Panc1 (cell line): ENCODE data around the gene SLC2A1.

Experiments used
- SIN3A ChIP-seq: IDR thresholded peaks from 2 replicates; pipeline ENCODE4 v1.6.1; 2012; ENCODE audit warnings: low read depth, mild to moderate bottlenecking, low read length, moderate library complexity, borderline replicate concordance; ENCODE audit not compliant: insufficient read depth
- TF ChIP-seq, protein P1 (sequence below): fragments of 450-650 bp; IDR thresholded peaks from 2 replicates; pipeline ENCODE4 v1.5.1; 2017; ENCODE audit warnings: mild to moderate bottlenecking
- TF ChIP-seq, protein P2 (sequence below), 2 experiments: IDR thresholded peaks; 2 replicates each; pipeline ENCODE4 v1.6.1; 2011 to 2012; ENCODE audit warnings: low read depth in 2 of 2, control low read depth in 1 of 2, low read length in 1 of 2, mild to moderate bottlenecking in 1 of 2, moderate library complexity in 1 of 2; ENCODE audit not compliant: insufficient read depth in 1 of 2

DNA sequence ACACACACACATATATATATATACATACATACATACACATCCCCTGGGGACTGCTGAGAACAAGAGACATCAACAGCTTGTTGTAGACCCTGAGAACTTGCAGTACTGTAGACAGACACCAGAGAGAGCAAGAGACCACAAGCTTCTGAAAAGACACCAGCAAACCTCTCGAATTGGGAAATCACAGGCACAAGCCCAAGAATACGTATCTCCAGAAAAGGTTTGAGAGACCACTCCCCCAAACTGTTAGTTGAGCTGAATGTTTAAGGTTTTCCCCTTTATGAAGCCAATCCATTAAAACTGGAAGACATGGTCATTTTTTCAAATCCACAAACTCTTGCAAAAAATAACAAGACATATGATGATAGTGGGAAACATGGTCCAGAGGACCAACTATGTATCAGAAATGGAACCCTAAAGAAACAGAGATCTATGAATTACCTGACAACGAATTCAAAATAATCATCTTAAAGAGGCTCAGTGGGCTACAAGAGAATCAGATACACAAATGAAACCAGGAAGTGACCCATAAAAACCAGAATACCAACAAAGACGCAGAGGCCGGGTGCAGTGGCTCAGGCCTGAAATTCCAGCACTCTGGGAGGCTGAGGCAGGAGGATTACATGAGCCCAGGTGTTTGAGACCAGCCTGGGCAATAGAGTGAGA lies 45.1 kb downstream of the SLC2A1 start:
- TF ChIP-seq, protein P1, sequence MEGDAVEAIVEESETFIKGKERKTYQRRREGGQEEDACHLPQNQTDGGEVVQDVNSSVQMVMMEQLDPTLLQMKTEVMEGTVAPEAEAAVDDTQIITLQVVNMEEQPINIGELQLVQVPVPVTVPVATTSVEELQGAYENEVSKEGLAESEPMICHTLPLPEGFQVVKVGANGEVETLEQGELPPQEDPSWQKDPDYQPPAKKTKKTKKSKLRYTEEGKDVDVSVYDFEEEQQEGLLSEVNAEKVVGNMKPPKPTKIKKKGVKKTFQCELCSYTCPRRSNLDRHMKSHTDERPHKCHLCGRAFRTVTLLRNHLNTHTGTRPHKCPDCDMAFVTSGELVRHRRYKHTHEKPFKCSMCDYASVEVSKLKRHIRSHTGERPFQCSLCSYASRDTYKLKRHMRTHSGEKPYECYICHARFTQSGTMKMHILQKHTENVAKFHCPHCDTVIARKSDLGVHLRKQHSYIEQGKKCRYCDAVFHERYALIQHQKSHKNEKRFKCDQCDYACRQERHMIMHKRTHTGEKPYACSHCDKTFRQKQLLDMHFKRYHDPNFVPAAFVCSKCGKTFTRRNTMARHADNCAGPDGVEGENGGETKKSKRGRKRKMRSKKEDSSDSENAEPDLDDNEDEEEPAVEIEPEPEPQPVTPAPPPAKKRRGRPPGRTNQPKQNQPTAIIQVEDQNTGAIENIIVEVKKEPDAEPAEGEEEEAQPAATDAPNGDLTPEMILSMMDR: peak; percentile 72
- TF ChIP-seq, protein P2, sequence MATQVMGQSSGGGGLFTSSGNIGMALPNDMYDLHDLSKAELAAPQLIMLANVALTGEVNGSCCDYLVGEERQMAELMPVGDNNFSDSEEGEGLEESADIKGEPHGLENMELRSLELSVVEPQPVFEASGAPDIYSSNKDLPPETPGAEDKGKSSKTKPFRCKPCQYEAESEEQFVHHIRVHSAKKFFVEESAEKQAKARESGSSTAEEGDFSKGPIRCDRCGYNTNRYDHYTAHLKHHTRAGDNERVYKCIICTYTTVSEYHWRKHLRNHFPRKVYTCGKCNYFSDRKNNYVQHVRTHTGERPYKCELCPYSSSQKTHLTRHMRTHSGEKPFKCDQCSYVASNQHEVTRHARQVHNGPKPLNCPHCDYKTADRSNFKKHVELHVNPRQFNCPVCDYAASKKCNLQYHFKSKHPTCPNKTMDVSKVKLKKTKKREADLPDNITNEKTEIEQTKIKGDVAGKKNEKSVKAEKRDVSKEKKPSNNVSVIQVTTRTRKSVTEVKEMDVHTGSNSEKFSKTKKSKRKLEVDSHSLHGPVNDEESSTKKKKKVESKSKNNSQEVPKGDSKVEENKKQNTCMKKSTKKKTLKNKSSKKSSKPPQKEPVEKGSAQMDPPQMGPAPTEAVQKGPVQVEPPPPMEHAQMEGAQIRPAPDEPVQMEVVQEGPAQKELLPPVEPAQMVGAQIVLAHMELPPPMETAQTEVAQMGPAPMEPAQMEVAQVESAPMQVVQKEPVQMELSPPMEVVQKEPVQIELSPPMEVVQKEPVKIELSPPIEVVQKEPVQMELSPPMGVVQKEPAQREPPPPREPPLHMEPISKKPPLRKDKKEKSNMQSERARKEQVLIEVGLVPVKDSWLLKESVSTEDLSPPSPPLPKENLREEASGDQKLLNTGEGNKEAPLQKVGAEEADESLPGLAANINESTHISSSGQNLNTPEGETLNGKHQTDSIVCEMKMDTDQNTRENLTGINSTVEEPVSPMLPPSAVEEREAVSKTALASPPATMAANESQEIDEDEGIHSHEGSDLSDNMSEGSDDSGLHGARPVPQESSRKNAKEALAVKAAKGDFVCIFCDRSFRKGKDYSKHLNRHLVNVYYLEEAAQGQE (IDR thresholded peaks at IDR 0.05; ENCODE audit: insufficient read depth in 1 of 2, low read depth in 2 of 2, low read length in 1 of 2): no peak
- TF ChIP-seq SIN3A: no peak
